ENCODE data around the gene ZFR.

DNA sequence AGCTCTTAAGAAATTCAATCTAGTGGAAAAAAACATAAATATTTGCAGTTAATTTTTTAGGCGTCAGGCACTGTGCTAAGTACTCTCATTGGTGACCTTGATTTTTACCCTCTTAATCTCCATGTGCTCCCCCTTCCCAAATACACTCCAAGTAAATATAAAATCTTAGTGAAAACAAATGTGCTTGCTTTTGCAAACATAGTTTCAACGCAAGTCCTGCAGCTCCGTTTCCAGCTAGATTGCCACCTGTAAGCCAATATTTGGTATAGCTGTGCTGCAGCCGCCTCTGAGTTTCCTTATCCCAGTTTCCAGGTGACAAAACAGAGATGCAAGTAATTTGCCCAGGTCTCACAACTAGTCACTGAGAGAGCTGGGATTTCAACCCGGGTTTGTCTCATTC lies 129.9 kb downstream of the ZFR start:
- no peak for TF ChIP-seq POLR2A (IDR thresholded peaks at IDR 0.05)
- TF ChIP-seq, protein P1, sequence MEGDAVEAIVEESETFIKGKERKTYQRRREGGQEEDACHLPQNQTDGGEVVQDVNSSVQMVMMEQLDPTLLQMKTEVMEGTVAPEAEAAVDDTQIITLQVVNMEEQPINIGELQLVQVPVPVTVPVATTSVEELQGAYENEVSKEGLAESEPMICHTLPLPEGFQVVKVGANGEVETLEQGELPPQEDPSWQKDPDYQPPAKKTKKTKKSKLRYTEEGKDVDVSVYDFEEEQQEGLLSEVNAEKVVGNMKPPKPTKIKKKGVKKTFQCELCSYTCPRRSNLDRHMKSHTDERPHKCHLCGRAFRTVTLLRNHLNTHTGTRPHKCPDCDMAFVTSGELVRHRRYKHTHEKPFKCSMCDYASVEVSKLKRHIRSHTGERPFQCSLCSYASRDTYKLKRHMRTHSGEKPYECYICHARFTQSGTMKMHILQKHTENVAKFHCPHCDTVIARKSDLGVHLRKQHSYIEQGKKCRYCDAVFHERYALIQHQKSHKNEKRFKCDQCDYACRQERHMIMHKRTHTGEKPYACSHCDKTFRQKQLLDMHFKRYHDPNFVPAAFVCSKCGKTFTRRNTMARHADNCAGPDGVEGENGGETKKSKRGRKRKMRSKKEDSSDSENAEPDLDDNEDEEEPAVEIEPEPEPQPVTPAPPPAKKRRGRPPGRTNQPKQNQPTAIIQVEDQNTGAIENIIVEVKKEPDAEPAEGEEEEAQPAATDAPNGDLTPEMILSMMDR (IDR thresholded peaks at IDR 0.05), result no peak

Data from lower leg skin (tissue), 3 donors.